Spleen (tissue), 11 donors: ENCODE data around the gene TTLL12. TPM values are rescaled to one million over a fixed set of nuclear protein-coding genes. Genes with fewer than 3 reads are reported as not detected.
A peak's percentile ranks its signal among the peaks of the same experiment; 100 is the strongest.

ENCODE experiments used
- DNase-seq: peaks from one replicate; pipeline ENCODE4 v3.0.0-alpha.2; 2020
- H3K27ac ChIP-seq, 8 donors: fragments of 200-600 bp; sonication (generic) in 7 of 8; 1 replicate in 4 of 8; 2 replicates in 4 of 8; pipeline versions ENCODE4 v1.5.0 to v1.8.0; 2016 to 2021; ENCODE audit warnings: inconsistent platforms in 4 of 8, mild to moderate bottlenecking in 4 of 8, moderate library complexity in 1 of 8
- H3K27me3 ChIP-seq, 7 donors: fragments of 200-600 bp; sonication (generic) in 6 of 7; replicated peaks in 1 of 7; 1 replicate in 4 of 7; 2 replicates in 3 of 7; pipeline versions ENCODE4 v1.5.0 to v1.8.0; 2016 to 2021; ENCODE audit warnings: inconsistent platforms in 3 of 7, mild to moderate bottlenecking in 1 of 7
- H3K36me3 ChIP-seq, 6 donors: fragments of 200-600 bp; sonication (generic) in 5 of 6; 1 replicate in 4 of 6; 2 replicates in 2 of 6; pipeline versions ENCODE4 v1.5.0 to v1.8.0; 2016 to 2021; ENCODE audit warnings: inconsistent platforms in 2 of 6
- H3K4me1 ChIP-seq, 6 donors: fragments of 200-600 bp; sonication (generic) in 5 of 6; 1 replicate in 3 of 6; 2 replicates in 3 of 6; pipeline versions ENCODE4 v1.5.0 to v1.8.0; 2016 to 2021; ENCODE audit warnings: inconsistent platforms in 3 of 6
- H3K4me3 ChIP-seq, 8 donors: fragments of 200-600 bp; sonication (generic) in 7 of 8; 1 replicate in 4 of 8; 2 replicates in 4 of 8; pipeline versions ENCODE4 v1.5.0 to v1.8.0; 2016 to 2021; ENCODE audit warnings: inconsistent platforms in 4 of 8, mild to moderate bottlenecking in 4 of 8, moderate library complexity in 2 of 8
- H3K9me3 ChIP-seq, 8 donors: fragments of 200-600 bp; sonication (generic) in 7 of 8; 1 replicate in 4 of 8; 2 replicates in 4 of 8; pipeline versions ENCODE4 v1.5.0 to v1.8.0; 2016 to 2021; ENCODE audit warnings: inconsistent platforms in 4 of 8
- POLR2A ChIP-seq, 3 donors: fragments of 450-650 bp; IDR thresholded peaks; one replicate each; pipeline ENCODE4 v1.5.1; 2017; ENCODE audit warnings: antibody characterized with exemption in 3 of 3, mild to moderate bottlenecking in 1 of 3
- POLR2AphosphoS5 ChIP-seq, 3 donors: sonication (generic); formaldehyde crosslinking; IDR thresholded peaks; one replicate each; pipeline ENCODE4 v1.5.1; 2017; ENCODE audit warnings: antibody characterized with exemption in 3 of 3
- WGBS, 5 donors: extraction: QIAGEN DNeasy Blood & Tissue Kit in 3 of 5; methylation state at CpG; one replicate each; pipeline versions ENCODE4 v1.1.5 to v1.1.7; 2013 to 2018; 5-methylcytosine and 5-hydroxymethylcytosine counted together
- intact Hi-C: fragments of 100-400 bp; cut with DNase I; formaldehyde crosslinking; loops from one replicate; pipeline ENCODE4 v1.15.0; 2023; ENCODE audit warnings: low total_unique reads
- polyA plus RNA-seq, 3 donors: library from polyadenylated mRNA; stranded (reverse); fragments of 200-250 nt; gene quantifications; one replicate each; pipeline ENCODE4 v1.2.1, GENCODE V29; 2013
- total RNA-seq, 7 donors: library from RNA; depleted of rRNA in 3 of 7; stranded (reverse); fragments of >200 nt in 3 of 7; fragmentation: NEBNext Ultra II Directional in 4 of 7; extraction: Animal tissue kit (Norgen Biotek cat#: 25700) in 4 of 7; gene quantifications; one replicate each; pipeline versions ENCODE4 v1.1.0 to v1.2.1, GENCODE V29; 2016 to 2021
- TF ChIP-seq, protein P1 (sequence below), 11 experiments: fragments of 200-600 bp in 7 of 11; fragments of 450-650 bp in 4 of 11; sonication (generic) in 4 of 11; IDR thresholded peaks in 8 of 11; conservative IDR thresholded peaks in 3 of 11; 1 replicate in 7 of 11; 2 replicates in 4 of 11; pipeline versions ENCODE4 v1.4.0 to v1.8.0; 2016 to 2021; ENCODE audit warnings: antibody characterized with exemption in 11 of 11, inconsistent platforms in 4 of 11, mild to moderate bottlenecking in 1 of 11
- donor health status: healthy with polysubstance abuse.
- donor health status: DM: no; HTN: no; CAD: no; lungs with moderate emphysema.
- donor health status: DM: no; HTN: no; CAD: no.
- donor health status: Bipolar disorder and iron deficiency.
- donor health status: healthy.
- donor health status: DM: no; HTN: no; CAD: no.
- donor health status: DM: yes; HTN: yes; CAD: no.

TTLL12 gene
- total and polyA plus RNA-seq, 10 donors = 8.7 to 21.6 (median 18.2) TPM

DNA sequence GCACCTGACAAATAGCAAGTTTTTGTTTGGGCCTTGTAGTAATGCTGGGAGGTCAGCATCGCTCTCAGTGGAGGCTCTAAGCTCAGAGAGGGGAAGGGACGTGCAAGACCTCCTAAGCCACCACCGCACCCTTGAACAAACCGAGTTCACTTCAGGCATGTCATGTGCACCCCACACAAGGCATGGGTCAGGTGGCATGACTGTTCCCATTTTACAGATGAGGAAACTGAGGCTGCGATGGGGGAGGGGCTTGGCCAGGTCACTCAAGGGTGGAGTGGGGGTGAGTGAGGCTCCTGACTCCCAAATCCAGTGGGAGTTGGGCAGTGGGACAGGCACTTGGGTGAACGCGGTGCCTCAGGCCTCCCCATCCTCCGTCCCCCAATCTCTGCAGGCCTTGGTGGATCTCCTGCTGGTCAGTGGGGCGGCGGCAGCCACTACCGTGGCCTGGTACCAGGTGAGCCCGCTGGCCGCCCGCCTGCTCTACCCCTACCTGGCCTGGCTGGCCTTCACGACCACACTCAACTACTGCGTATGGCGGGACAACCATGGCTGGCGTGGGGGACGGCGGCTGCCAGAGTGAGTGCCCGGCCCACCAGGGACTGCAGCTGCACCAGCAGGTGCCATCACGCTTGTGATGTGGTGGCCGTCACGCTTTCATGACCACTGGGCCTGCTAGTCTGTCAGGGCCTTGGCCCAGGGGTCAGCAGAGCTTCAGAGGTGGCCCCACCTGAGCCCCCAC lies 24.4 kb downstream of the TTLL12 start:
- H3K27me3 ChIP-seq = no peaks in the 10 kb centered on the region
- H3K9me3 ChIP-seq = no peaks in the 10 kb centered on the region
- TF ChIP-seq POLR2AphosphoS5 (IDR thresholded peaks at IDR 0.05) (peak in 1 of 3 donors; percentile 53), POLR2A (IDR thresholded peaks at IDR 0.05) (no peak)
- H3K4me3 ChIP-seq = no peak overlapping the region
- DNase-seq = no peak
- peaks cover 0 to 72% (median 14%) of the 10 kb centered on the region in 6 donors for H3K36me3 ChIP-seq
- no peak overlapping the region for H3K27ac ChIP-seq
- peaks cover 0 to 62% (median 27%) of the 10 kb centered on the region in 6 donors for H3K4me1 ChIP-seq
- intact Hi-C loops = no loop called here
- 90 to 97% (median 95%) methylated on average over 18 to 24 of the region's 24 CpGs for WGBS, 5 donors

DNA sequence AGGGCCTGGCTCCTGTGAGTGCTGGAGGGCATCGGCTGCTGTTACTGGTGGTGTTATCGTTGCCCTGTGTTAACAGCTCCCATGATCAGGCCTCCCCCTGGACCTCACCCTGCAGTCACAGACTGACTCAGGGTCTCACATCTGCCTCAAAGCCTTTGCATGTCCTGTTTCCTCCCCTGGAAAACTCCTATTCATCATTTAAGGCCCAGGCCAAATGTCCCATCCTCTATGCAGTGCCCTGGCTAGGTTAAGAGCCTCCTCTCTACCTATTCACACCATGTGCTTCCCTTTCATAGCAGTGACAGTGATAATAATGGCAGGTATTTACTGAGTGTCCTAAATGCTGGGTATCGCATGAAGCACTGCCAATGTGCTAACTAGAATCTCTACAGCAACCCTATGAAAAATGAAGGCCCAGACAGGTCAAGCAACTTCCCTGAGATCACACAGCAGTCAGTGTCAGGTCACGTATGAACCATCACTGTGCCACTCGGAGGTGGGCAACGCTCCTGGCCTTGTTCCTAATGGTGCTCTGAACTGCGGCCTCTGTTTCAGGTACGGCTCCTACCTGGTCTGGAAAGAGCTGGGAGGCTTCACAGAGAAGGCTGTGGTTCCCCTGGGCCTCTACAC lies 26.3 kb downstream of the TTLL12 start:
- Histone ChIP-seq H3K36me3 (peaks cover 0 to 65% (median 8%) of the 10 kb centered on the region in 6 donors), H3K27ac (peak overlapping the region in 1 of 8 donors; percentile 23), H3K27me3 (no peaks in the 10 kb centered on the region), H3K9me3 (no peaks in the 10 kb centered on the region), H3K4me3 (no peak overlapping the region), H3K4me1 (peaks cover 0 to 82% (median 37%) of the 10 kb centered on the region in 6 donors)
- intact Hi-C loops = no loop called here
- 85 to 96% (median 95%) methylated on average over 5 to 8 of the region's 8 CpGs for WGBS, 5 donors
- DNase-seq = no peak
- TF ChIP-seq, protein P1, sequence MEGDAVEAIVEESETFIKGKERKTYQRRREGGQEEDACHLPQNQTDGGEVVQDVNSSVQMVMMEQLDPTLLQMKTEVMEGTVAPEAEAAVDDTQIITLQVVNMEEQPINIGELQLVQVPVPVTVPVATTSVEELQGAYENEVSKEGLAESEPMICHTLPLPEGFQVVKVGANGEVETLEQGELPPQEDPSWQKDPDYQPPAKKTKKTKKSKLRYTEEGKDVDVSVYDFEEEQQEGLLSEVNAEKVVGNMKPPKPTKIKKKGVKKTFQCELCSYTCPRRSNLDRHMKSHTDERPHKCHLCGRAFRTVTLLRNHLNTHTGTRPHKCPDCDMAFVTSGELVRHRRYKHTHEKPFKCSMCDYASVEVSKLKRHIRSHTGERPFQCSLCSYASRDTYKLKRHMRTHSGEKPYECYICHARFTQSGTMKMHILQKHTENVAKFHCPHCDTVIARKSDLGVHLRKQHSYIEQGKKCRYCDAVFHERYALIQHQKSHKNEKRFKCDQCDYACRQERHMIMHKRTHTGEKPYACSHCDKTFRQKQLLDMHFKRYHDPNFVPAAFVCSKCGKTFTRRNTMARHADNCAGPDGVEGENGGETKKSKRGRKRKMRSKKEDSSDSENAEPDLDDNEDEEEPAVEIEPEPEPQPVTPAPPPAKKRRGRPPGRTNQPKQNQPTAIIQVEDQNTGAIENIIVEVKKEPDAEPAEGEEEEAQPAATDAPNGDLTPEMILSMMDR (IDR thresholded peaks at IDR 0.05 in 8 of 11, conservative IDR thresholded peaks at IDR 0.05 in 3 of 11) = no peak
- TF ChIP-seq POLR2AphosphoS5 (IDR thresholded peaks at IDR 0.05) (no peak), POLR2A (IDR thresholded peaks at IDR 0.05) (no peak)

GRCh38 chr22:43159484-43160178 lies 27.3 kb downstream of the TTLL12 start:
- intact Hi-C loops = no loop called here
- no peak for TF ChIP-seq POLR2A (IDR thresholded peaks at IDR 0.05)
- peak in 1 of 3 donors; percentile 37 for TF ChIP-seq POLR2AphosphoS5 (IDR thresholded peaks at IDR 0.05)
- TF ChIP-seq, protein P1 (IDR thresholded peaks at IDR 0.05 in 8 of 11, conservative IDR thresholded peaks at IDR 0.05 in 3 of 11) = peak in 7 of 11 experiments; percentile 19 to 44 (median 26)
- peak; percentile 59 for DNase-seq
- H3K9me3 ChIP-seq = no peaks in the 10 kb centered on the region
- H3K4me3 ChIP-seq = no peak overlapping the region
- peaks cover 0 to 70% (median 8%) of the 10 kb centered on the region in 6 donors for H3K36me3 ChIP-seq
- H3K27me3 ChIP-seq = no peaks in the 10 kb centered on the region
- peak overlapping the region in 1 of 8 donors; percentile 23 for H3K27ac ChIP-seq
- peaks cover 0 to 83% (median 41%) of the 10 kb centered on the region in 6 donors for H3K4me1 ChIP-seq
- 56 to 76% (median 67%) methylated on average over 11 to 18 of the region's 18 CpGs for WGBS, 5 donors

GRCh38 chr22:43158778-43159483 lies 28.0 kb downstream of the TTLL12 start:
- Histone ChIP-seq H3K9me3 (no peaks in the 10 kb centered on the region), H3K4me3 (no peak overlapping the region), H3K27me3 (no peaks in the 10 kb centered on the region), H3K27ac (peak overlapping the region in 1 of 8 donors; percentile 23), H3K4me1 (peaks cover 0 to 83% (median 42%) of the 10 kb centered on the region in 6 donors), H3K36me3 (peaks cover 0 to 70% (median 8%) of the 10 kb centered on the region in 6 donors)
- 83 to 94% (median 90%) methylated on average over 7 to 24 of the region's 24 CpGs for WGBS, 5 donors
- TF ChIP-seq POLR2AphosphoS5 (IDR thresholded peaks at IDR 0.05) = peak in 1 of 3 donors; percentile 34
- TF ChIP-seq, protein P1 (IDR thresholded peaks at IDR 0.05 in 8 of 11, conservative IDR thresholded peaks at IDR 0.05 in 3 of 11) = no peak
- no peak for DNase-seq
- intact Hi-C loops = no loop called here
